ENCODE data around the gene AADAT.
"Not testable (repeated sequence)": the region's sequence is repeated elsewhere in the genome, so short reads cannot be mapped to it uniquely, and the experiment has no call there.

The AADAT gene

GRCh38 chr4:170089274-170089667 lies 485 bp downstream of the AADAT start:
- no peak for DNase-seq

GRCh38 chr4:170088716-170089115 lies 1.0 kb downstream of the AADAT start:
- no peak for DNase-seq

- DNase-seq = no peak
Observed at GRCh38 chr4:170087163-170087700, 2.5 kb downstream of the AADAT start.

- no peak for DNase-seq
Observed at GRCh38 chr4:170083541-170083940, 6.2 kb downstream of the AADAT start.

GRCh38 chr4:170080496-170080895 lies 9.3 kb downstream of the AADAT start:
- no peak for DNase-seq

- DNase-seq = no peak
Observed at GRCh38 chr4:170079981-170080380, 9.8 kb downstream of the AADAT start.

- DNase-seq = no peak
Observed at GRCh38 chr4:170071196-170071595, 18.6 kb downstream of the AADAT start.

GRCh38 chr4:170068438-170069128 lies 21.2 kb downstream of the AADAT start:
- DNase-seq = no peak

GRCh38 chr4:170059421-170059820 lies 30.3 kb downstream of the AADAT start:
- DNase-seq = no peak

GRCh38 chr4:170058826-170059225 lies 30.9 kb downstream of the AADAT start:
- no peak for DNase-seq

GRCh38 chr4:170057866-170058265 lies 31.9 kb downstream of the AADAT start:
- no peak for DNase-seq

GRCh38 chr4:170052919-170053318 lies 36.8 kb downstream of the AADAT start:
- no peak for DNase-seq

- no peak for DNase-seq
Observed at GRCh38 chr4:170051402-170051801, 38.4 kb downstream of the AADAT start.

GRCh38 chr4:170049766-170050165 lies 40.0 kb downstream of the AADAT start:
- DNase-seq = no peak

- DNase-seq = peak; percentile 50 to 57
Observed at GRCh38 chr4:170047771-170048354, 41.9 kb downstream of the AADAT start.

GRCh38 chr4:170046156-170046555 lies 43.6 kb downstream of the AADAT start:
- not testable (repeated sequence) for DNase-seq

- no peak for DNase-seq
Observed at GRCh38 chr4:170040031-170040680, 49.6 kb downstream of the AADAT start.

- no peak for DNase-seq
Observed at GRCh38 chr4:170038769-170039168, 51.0 kb downstream of the AADAT start.

- no peak for DNase-seq
Observed at GRCh38 chr4:170038232-170038631, 51.5 kb downstream of the AADAT start.

GRCh38 chr4:170037481-170037880 lies 52.3 kb downstream of the AADAT start:
- DNase-seq = no peak

- no peak for DNase-seq
Observed at GRCh38 chr4:170035845-170036244, 53.9 kb downstream of the AADAT start.

GRCh38 chr4:170035231-170035630 lies 54.5 kb downstream of the AADAT start:
- DNase-seq = no peak

GRCh38 chr4:170033999-170034398 lies 55.8 kb downstream of the AADAT start:
- DNase-seq = no peak

GRCh38 chr4:170030121-170030520 lies 59.6 kb downstream of the AADAT start:
- no peak for DNase-seq

All from activated CD4-positive, alpha-beta T cell treated with anti-CD3 and anti-CD28 coated beads for 4 hours (primary cell).